C4-2B (cell line): ENCODE results near the gene CIART.
A peak's percentile ranks its signal among the peaks of the same experiment; 100 is the strongest.
"Not testable (repeated sequence)": the region's sequence is repeated elsewhere in the genome, so short reads cannot be mapped to it uniquely, and the experiment has no call there.

ENCODE experiments used
- H3K27ac ChIP-seq: fragments of 450-650 bp; 2 replicates; pipeline ENCODE4 v1.5.1; 2017
- CTCF ChIP-seq: fragments of 450-650 bp; conservative IDR thresholded peaks from 2 replicates; pipeline ENCODE4 v1.5.1; 2017; ENCODE audit warnings: mild to moderate bottlenecking
- ZFX ChIP-seq: fragments of 450-650 bp; IDR thresholded peaks from 2 replicates; pipeline ENCODE4 v1.6.1; 2017

Gene CIART

GRCh38 chr1:150299716-150300115 is 17.4 kb downstream of the CIART start:
- TF ChIP-seq CTCF (no peak), ZFX (no peak)
- H3K27ac ChIP-seq, result no peak overlapping the region

- TF ChIP-seq CTCF (no peak), ZFX (no peak)
- H3K27ac ChIP-seq, result no peak overlapping the region
Observed at GRCh38 chr1:150302338-150302737, 20.0 kb downstream of the CIART start.

- TF ChIP-seq ZFX (no peak), CTCF (no peak)
- H3K27ac ChIP-seq, result no peak overlapping the region
Observed at GRCh38 chr1:150302902-150303301, 20.5 kb downstream of the CIART start.

GRCh38 chr1:150308585-150308984 is 26.2 kb downstream of the CIART start:
- H3K27ac ChIP-seq, result not testable (repeated sequence)

GRCh38 chr1:150309758-150310508 is 27.6 kb downstream of the CIART start:
- H3K27ac ChIP-seq, result no peak overlapping the region
- no peak for TF ChIP-seq ZFX
- no peak for TF ChIP-seq CTCF

GRCh38 chr1:150311762-150312161 is 29.4 kb downstream of the CIART start:
- H3K27ac ChIP-seq, result no peak overlapping the region
- TF ChIP-seq ZFX, result no peak
- TF ChIP-seq CTCF, result no peak

GRCh38 chr1:150314691-150315090 is 32.3 kb downstream of the CIART start:
- H3K27ac ChIP-seq, result not testable (repeated sequence)

GRCh38 chr1:150320667-150320978 is 38.3 kb downstream of the CIART start:
- TF ChIP-seq CTCF, result no peak
- TF ChIP-seq ZFX, result no peak
- H3K27ac ChIP-seq, result peak overlapping the region; percentile 90

- no peak for TF ChIP-seq CTCF
- no peak for TF ChIP-seq ZFX
- peak overlapping the region; percentile 90 for H3K27ac ChIP-seq
Observed at GRCh38 chr1:150321826-150322166, 39.4 kb downstream of the CIART start.
